LNCaP clone FGC (cell line): ENCODE results near the gene KDM3B.

Experiments used
- DNase-seq: peaks from one replicate; pipeline ENCODE4 v3.0.0-alpha.2; 2011; ENCODE audit warnings: low read depth
- H3K4me3 ChIP-seq: 2 replicates; pipeline ENCODE4 v1.5.1; 2011; ENCODE audit warnings: mild to moderate bottlenecking, low read depth, low read length, control low read depth
- TF ChIP-seq, protein P1 (sequence below): IDR thresholded peaks from 2 replicates; pipeline ENCODE4 v1.5.1; 2012; ENCODE audit warnings: mild to moderate bottlenecking; ENCODE audit not compliant: control insufficient read depth, insufficient read depth; ENCODE audit errors: extremely low read depth

Gene KDM3B

DNA sequence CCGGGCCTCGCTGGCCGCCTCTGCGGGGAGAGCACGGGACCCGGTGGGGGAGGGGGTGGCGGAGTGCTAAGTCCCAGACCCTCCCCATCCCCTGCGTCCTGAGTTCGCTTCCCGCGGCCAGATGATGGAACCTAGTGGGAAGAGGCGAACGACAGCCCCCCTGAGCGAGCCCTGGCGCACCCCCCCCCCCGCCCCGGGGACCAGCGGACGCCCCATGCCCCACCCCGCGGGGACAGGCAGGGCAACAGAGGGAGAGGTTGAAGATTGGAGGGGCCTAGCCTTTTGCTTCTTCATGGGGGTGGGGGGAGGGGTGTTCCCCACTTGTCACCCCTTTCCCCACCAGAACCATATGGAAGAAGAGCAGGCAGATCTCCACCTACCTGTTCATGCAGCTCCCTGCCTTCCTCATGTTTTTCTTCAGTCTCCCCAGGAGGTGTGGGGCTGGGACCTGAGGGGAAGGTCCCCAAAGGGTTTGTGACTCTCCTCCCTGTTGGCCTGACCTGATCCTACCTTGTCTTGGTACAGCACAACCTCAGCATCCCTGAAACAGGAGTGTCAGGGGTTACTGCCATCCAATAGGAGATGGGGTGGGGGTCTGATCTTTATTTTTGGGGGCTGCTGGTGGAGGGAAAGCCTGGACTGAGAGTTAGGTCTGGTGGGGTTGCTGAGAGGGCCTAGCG, 13.9 kb upstream of the KDM3B start:
- no peak for DNase-seq
- TF ChIP-seq, protein P1, sequence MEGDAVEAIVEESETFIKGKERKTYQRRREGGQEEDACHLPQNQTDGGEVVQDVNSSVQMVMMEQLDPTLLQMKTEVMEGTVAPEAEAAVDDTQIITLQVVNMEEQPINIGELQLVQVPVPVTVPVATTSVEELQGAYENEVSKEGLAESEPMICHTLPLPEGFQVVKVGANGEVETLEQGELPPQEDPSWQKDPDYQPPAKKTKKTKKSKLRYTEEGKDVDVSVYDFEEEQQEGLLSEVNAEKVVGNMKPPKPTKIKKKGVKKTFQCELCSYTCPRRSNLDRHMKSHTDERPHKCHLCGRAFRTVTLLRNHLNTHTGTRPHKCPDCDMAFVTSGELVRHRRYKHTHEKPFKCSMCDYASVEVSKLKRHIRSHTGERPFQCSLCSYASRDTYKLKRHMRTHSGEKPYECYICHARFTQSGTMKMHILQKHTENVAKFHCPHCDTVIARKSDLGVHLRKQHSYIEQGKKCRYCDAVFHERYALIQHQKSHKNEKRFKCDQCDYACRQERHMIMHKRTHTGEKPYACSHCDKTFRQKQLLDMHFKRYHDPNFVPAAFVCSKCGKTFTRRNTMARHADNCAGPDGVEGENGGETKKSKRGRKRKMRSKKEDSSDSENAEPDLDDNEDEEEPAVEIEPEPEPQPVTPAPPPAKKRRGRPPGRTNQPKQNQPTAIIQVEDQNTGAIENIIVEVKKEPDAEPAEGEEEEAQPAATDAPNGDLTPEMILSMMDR = no peak
- peak overlapping the region; percentile 76 for H3K4me3 ChIP-seq

DNA sequence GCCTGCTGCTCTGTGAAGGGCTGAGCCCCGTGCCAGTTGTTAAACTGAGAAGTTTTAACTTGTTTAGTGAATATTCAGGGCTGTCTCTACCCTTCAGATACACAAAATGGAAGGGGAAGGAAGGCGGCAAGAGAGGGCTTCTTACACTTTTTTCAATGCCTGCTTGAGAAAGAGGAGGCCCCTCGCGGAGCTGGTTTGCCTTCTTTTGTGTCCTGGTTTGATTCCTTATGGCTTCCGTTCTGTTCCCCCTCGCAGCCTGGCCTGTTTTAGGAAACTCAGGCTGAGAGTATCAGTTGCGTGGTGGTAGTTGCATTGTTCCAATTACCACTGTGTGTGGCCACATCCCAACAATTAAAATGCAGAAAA, 13.4 kb upstream of the KDM3B start:
- TF ChIP-seq, protein P1 = no peak
- H3K4me3 ChIP-seq = peak overlapping the region; percentile 76
- DNase-seq = no peak

DNA sequence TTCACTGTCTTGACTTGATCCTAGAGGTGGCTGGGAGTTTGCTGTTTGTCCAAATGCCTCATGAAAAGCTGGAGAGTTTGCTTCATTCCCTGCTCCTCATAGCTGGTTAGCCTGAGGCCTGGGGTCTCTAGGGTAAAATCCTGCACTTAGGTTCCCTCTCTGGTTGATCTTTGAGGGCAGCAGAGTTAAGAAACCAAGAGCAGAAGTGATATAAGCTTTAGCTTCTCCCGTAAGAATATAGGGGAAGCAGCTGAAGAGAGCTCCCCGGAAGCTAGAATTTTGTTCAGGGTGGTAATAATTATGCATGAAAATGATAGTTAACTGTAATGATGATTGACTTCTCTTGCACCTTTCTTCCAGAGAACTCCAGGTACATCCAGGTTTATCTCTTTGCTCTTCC, 13.0 kb upstream of the KDM3B start:
- H3K4me3 ChIP-seq = peak overlapping the region; percentile 76
- no peak for DNase-seq
- TF ChIP-seq, protein P1 = no peak

DNA sequence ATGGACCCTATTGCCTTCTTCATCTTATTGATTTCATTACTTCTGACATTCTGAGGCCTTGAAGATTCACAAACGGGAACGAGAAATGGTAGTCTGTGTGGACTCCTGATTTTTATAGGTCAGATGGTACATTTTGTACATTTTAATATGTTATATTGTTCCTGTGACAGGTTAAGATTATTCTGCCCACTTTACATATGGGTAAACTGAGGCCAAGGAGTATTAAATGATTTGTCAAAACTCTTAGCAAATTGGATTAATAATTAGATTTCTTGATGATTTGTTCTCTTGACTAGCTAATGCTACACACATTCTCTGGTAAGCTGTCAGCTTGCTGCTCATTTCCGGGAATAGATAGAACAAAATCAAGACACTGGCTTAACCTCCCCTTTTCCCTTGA, 12.5 kb upstream of the KDM3B start:
- peak overlapping the region; percentile 76 for H3K4me3 ChIP-seq
- TF ChIP-seq, protein P1 = no peak
- no peak for DNase-seq

DNA sequence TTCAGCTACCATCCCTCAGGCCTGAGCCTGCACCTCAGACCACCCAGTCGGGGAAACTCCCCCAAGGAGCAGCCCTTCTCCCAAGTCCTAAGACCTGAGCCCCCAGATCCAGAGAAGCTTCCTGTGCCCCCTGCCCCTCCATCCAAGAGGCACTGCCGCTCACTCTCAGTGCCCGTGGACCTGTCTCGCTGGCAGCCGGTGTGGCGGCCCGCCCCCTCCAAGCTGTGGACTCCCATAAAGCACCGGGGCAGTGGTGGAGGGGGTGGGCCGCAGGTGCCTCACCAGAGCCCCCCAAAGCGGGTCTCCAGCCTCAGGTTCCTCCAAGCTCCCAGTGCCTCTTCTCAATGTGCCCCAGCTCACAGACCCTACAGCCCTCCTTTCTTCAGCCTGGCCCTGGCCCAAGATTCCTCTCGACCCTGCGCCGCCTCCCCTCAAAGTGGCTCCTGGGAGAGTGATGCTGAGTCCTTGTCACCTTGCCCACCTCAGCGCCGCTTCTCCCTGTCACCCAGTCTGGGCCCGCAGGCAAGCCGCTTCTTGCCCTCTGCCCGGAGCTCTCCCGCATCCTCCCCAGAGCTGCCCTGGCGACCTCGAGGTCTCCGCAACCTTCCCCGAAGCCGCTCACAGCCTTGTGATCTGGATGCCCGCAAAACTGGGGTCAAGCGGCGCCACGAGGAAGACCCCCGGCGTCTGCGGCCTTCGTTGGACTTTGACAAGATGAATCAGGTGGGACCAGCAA, 7.4 kb upstream of the KDM3B start:
- no peak overlapping the region for H3K4me3 ChIP-seq
- TF ChIP-seq, protein P1 = no peak
- no peak for DNase-seq

DNA sequence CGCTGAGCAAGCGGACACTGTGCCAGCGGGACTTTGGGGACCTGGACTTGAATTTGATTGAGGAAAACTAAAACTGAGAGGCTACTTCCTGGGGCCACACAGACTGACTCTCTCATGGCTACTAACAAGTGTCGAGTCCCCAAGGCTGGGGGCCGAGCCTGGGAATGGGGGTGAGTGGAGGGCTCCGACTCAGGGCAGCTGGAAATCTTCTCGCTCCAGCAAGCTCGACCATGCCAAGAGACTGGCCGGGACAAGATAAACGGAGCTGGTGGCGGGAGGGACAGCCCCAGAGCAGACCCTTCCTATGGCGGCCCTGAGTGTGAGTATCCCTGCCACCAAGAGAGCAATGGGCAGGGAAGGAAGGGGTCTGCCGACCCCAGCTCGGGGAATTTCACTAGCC, 5.6 kb upstream of the KDM3B start:
- DNase-seq = no peak
- no peak overlapping the region for H3K4me3 ChIP-seq
- TF ChIP-seq, protein P1 = no peak
